Bronchial epithelial cell (primary cell): ENCODE measurements around the gene PRKCE. TPM values are rescaled to one million over a fixed set of nuclear protein-coding genes. Genes with fewer than 3 reads are reported as not detected.

Source experiments
- DNase-seq: peaks from one replicate; pipeline ENCODE4 v3.0.0-alpha.2; 2010; ENCODE audit warnings: low read depth
- FAIRE-seq: peaks from 2 replicates; lab custom pipeline; 2011; peaks lifted over from hg19 to GRCh38; lab: Jason Lieb, UNC
- H3K27me3 ChIP-seq: 2 replicates; pipeline ENCODE4 v1.5.1; 2011; ENCODE audit warnings: low read length; ENCODE audit not compliant: control insufficient read depth, insufficient read depth
- H3K36me3 ChIP-seq: 2 replicates; pipeline ENCODE4 v1.5.1; 2011; ENCODE audit warnings: low read length; ENCODE audit not compliant: control insufficient read depth, insufficient read depth
- H3K4me3 ChIP-seq: 2 replicates; pipeline ENCODE4 v1.5.1; 2011; ENCODE audit warnings: mild to moderate bottlenecking, low read depth, low read length, control low read depth
- total RNA-seq: library from RNA; depleted of rRNA; stranded (reverse); fragments of >200 nt; gene quantifications from 2 replicates; pipeline ENCODE4 v1.2.1, GENCODE V29; 2014
- TF ChIP-seq, protein P1 (sequence below): IDR thresholded peaks from 2 replicates; pipeline ENCODE4 v1.5.1; 2011; ENCODE audit warnings: mild to moderate bottlenecking, moderate library complexity, low read length, control low read depth, inconsistent platforms; ENCODE audit not compliant: insufficient read depth, severe bottlenecking

PRKCE gene
- total RNA-seq, 1 donor from 2014 or later = 6.3 TPM

DNA sequence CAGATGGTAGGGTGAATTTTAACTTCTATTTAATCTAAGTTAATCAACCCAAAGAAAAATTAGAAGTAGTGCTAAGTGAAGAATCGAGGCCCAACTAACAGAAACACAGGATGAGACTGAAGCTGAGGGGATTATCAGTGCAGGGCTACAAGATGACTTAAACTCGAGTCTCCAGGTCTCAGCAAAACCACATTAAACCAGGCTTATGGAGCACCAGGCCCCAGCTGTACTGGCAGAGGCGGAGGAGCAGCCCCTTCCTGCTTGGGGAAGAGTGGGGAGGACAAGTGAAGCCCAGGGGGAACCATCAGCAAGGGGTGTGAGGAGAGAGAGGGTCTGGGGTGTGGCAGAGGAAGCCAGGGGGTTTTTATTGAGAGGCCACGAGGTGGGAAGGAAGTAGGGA lies 509.8 kb downstream of the PRKCE start:
- TF ChIP-seq, protein P1, sequence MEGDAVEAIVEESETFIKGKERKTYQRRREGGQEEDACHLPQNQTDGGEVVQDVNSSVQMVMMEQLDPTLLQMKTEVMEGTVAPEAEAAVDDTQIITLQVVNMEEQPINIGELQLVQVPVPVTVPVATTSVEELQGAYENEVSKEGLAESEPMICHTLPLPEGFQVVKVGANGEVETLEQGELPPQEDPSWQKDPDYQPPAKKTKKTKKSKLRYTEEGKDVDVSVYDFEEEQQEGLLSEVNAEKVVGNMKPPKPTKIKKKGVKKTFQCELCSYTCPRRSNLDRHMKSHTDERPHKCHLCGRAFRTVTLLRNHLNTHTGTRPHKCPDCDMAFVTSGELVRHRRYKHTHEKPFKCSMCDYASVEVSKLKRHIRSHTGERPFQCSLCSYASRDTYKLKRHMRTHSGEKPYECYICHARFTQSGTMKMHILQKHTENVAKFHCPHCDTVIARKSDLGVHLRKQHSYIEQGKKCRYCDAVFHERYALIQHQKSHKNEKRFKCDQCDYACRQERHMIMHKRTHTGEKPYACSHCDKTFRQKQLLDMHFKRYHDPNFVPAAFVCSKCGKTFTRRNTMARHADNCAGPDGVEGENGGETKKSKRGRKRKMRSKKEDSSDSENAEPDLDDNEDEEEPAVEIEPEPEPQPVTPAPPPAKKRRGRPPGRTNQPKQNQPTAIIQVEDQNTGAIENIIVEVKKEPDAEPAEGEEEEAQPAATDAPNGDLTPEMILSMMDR = no peak
- Histone ChIP-seq H3K27me3 (no peaks in the 10 kb centered on the region), H3K4me3 (no peak overlapping the region), H3K36me3 (peaks cover 3% of the 10 kb centered on the region)
- no peak for FAIRE-seq
- DNase-seq = no peak

DNA sequence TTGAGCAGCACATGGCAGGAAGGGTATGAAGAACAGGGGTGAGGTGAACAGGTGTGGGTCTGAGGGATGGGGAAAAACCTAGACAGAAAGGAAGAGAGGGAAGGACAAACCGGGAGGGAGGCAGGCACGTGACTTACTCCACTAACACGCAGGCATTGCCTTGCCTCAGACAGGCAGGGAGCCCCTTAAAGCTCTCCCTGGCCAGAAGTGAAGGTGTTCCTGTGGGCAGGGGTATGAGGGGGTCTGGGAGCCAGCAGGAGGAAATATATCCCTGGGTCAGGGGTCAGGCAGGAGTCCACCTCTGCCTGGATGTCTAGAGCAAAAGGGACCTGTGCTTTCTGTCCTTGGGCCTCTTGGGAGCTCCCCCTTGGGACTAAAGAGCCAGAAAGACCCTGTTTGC lies 510.4 kb downstream of the PRKCE start:
- Histone ChIP-seq H3K36me3 (peaks cover 3% of the 10 kb centered on the region), H3K27me3 (no peaks in the 10 kb centered on the region), H3K4me3 (no peak overlapping the region)
- no peak for FAIRE-seq
- DNase-seq = no peak
- TF ChIP-seq, protein P1 = no peak

DNA sequence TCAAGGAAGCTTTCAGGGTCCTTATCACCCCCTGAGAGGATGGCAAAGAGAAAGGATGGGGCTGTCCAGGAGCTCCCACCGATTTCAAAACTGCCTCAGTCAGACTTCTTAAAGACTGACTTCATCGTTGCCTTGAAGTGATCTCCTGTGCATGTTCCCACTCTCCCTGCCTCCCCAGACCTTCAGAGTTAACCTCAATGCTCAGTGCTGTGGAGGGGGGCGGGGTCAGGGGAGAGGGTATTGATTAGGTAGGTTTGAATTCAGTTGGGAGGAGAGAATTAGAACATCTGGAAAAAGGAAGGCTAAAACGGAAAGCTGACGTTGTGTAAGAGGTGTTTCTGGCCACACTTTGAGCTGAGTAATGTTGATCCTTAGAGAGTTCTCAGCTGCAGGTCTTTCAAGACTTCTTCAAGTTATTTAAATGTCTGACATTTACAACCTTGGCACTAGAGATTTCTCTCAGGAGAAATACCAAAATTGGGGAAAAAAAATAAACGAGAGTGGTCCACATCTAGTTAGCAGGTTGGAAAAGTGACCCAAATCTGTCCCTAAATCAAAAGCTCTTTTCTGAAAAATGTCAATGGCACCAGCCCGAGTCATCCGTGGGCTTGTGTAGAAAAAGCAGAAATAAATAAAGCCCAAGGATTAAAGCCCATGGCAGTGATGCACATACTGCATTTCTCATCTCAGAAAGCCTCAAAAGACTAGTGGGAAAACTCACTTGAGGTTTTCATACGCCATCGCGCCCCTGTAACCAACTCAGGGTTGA lies 511.0 kb downstream of the PRKCE start:
- FAIRE-seq = no peak
- no peaks in the 10 kb centered on the region for H3K27me3 ChIP-seq
- TF ChIP-seq, protein P1 = no peak

DNA sequence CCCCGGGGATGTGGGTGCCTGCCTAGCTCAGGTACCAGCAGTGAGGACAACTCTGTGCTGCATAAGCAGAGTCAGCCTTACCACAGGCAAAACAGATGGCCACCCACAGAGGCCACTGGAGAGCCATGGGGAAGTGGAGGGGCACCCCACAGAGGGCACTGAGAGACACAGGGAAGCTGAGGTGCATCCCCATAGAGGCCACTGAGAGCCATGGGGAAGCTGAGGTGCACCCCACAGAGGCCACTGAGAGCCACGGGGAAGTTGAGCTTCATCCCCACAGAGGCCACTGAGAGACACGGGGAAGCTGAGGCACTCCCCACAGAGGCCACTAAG lies 511.6 kb downstream of the PRKCE start:
- TF ChIP-seq, protein P1 = no peak
- DNase-seq (no peak), FAIRE-seq (no peak)
- no peaks in the 10 kb centered on the region for H3K27me3 ChIP-seq
- H3K4me3 ChIP-seq = no peak overlapping the region
- peaks cover 3% of the 10 kb centered on the region for H3K36me3 ChIP-seq

More for the DNA sequence above, 511.0 kb downstream of the PRKCE start:
- no peak for DNase-seq
- peaks cover 3% of the 10 kb centered on the region for H3K36me3 ChIP-seq
- no peak overlapping the region for H3K4me3 ChIP-seq

DNA sequence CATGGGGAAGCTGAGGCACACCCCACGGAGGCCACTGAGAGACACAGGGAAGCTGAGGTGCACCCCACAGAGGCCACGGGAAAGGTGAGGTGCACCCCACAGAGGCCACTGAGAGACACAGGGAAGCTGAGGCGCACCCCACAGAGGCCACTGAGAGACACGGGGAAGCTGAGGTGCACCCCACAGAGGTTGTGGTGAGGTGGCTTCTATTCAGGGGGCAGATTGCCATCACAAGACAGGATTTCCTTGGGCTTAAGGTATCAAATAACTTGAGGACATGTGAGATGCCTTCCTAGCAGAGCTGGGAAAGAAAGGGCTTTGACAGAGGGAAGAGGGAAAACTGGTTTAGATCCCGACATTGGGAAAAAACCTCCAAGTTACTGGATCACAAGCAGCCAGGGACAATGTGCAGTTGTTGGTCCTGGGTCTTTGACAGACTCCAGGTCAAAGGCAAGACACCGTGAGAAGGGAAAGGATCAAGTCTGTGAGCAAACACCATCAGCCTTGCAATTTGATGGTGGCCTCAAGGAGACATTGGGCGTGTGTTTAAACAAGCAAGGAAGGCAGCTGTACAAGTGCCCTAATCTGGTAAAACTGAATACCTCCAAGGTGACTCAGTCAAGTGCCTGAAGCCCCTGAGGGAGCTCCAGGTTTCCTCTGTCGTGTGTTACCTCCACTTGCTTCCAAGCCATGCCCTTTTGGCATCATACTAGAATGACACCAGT lies 512.5 kb downstream of the PRKCE start:
- Histone ChIP-seq H3K36me3 (peaks cover 3% of the 10 kb centered on the region), H3K4me3 (no peak overlapping the region), H3K27me3 (no peaks in the 10 kb centered on the region)
- FAIRE-seq = peak; percentile 83
- TF ChIP-seq, protein P1 = no peak
- DNase-seq = peak; percentile 90
